DOHH2 (cell line): Measurements from ENCODE around the gene LMO7.

ENCODE experiments used
- H3F3A ChIP-seq: fragments of 200-600 bp; sonication (generic), shearing (Covaris generic); 2 replicates; pipeline ENCODE4 v1.6.0; 2016; ENCODE audit warnings: antibody characterized with exemption, mild to moderate bottlenecking; ENCODE audit not compliant: control insufficient read depth, insufficient read depth
- H3K27ac ChIP-seq: fragments of 200-600 bp; sonication (generic); 2 replicates; pipeline ENCODE4 v1.5.1; 2014; ENCODE audit warnings: low read depth, mild to moderate bottlenecking, low read length, moderate library complexity
- H3K27me3 ChIP-seq: fragments of 200-600 bp; sonication (generic); 2 replicates; pipeline ENCODE4 v1.6.1; 2014; ENCODE audit warnings: mild to moderate bottlenecking, low read length, mixed read lengths; ENCODE audit not compliant: control insufficient read depth
- H3K36me3 ChIP-seq: fragments of 200-600 bp; sonication (generic); 2 replicates; pipeline ENCODE4 v1.6.1; 2014; ENCODE audit warnings: mild to moderate bottlenecking, low read length, moderate library complexity, mixed read lengths; ENCODE audit not compliant: control insufficient read depth
- H3K4me1 ChIP-seq: fragments of 200-600 bp; sonication (generic); 2 replicates; pipeline ENCODE4 v1.6.1; 2014; ENCODE audit warnings: mild to moderate bottlenecking, low read length, mixed read lengths; ENCODE audit not compliant: control insufficient read depth
- H3K4me2 ChIP-seq: fragments of 200-600 bp; sonication (generic); 2 replicates; pipeline ENCODE4 v1.6.0; 2014; ENCODE audit warnings: mild to moderate bottlenecking, low read length, moderate library complexity
- H3K4me3 ChIP-seq: fragments of 200-600 bp; sonication (generic); 2 replicates; pipeline ENCODE4 v1.5.1; 2014; ENCODE audit warnings: mild to moderate bottlenecking, low read length, mixed read lengths
- H3K79me2 ChIP-seq: fragments of 200-600 bp; sonication (generic); 2 replicates; pipeline ENCODE4 v1.6.1; 2014; ENCODE audit warnings: mild to moderate bottlenecking, low read length, mixed read lengths; ENCODE audit not compliant: control insufficient read depth
- H3K9me2 ChIP-seq: fragments of 200-600 bp; sonication (generic); replicated peaks from 2 replicates; pipeline ENCODE4 v1.6.1; 2014; ENCODE audit warnings: mild to moderate bottlenecking, low read length, mixed read lengths; ENCODE audit not compliant: control insufficient read depth
- H3K9me3 ChIP-seq: fragments of 200-600 bp; sonication (generic); 2 replicates; pipeline ENCODE4 v1.6.1; 2014; ENCODE audit warnings: antibody characterized with exemption, low read length, mixed read lengths; ENCODE audit not compliant: control insufficient read depth, insufficient read depth
- H4K20me1 ChIP-seq: fragments of 200-600 bp; sonication (generic); 2 replicates; pipeline ENCODE4 v1.6.0; 2014; ENCODE audit warnings: low read depth, mild to moderate bottlenecking, antibody characterized with exemption, low read length, moderate library complexity; ENCODE audit not compliant: control insufficient read depth, insufficient read depth
- CTCF ChIP-seq: fragments of 200-600 bp; sonication (generic); IDR thresholded peaks from one replicate; pipeline ENCODE4 v1.5.1; 2014; ENCODE audit warnings: antibody characterized with exemption, mild to moderate bottlenecking, low read depth, low read length; ENCODE audit not compliant: poor library complexity, severe bottlenecking
- EZH2phosphoT487 ChIP-seq: fragments of 200-600 bp; sonication (generic); IDR thresholded peaks from 2 replicates; pipeline ENCODE4 v1.6.1; 2017; ENCODE audit warnings: borderline replicate concordance, mild to moderate bottlenecking, antibody characterized with exemption, low read length, moderate library complexity, mixed read lengths

The LMO7 gene

GRCh38 chr13:75682326-75682725 is 46.2 kb downstream of the LMO7 start:
- Histone ChIP-seq H4K20me1 (no peaks in the 10 kb centered on the region), H3K79me2 (no peaks in the 10 kb centered on the region), H3F3A (no peaks in the 10 kb centered on the region), H3K27me3 (no peaks in the 10 kb centered on the region), H3K9me3 (no peaks in the 10 kb centered on the region), H3K36me3 (no peaks in the 10 kb centered on the region), H3K4me1 (no peaks in the 10 kb centered on the region), H3K9me2 (no peaks in the 10 kb centered on the region), H3K4me3 (no peak overlapping the region), H3K4me2 (no peak overlapping the region), H3K27ac (no peak overlapping the region)
- TF ChIP-seq CTCF (no peak), EZH2phosphoT487 (no peak)

DNA sequence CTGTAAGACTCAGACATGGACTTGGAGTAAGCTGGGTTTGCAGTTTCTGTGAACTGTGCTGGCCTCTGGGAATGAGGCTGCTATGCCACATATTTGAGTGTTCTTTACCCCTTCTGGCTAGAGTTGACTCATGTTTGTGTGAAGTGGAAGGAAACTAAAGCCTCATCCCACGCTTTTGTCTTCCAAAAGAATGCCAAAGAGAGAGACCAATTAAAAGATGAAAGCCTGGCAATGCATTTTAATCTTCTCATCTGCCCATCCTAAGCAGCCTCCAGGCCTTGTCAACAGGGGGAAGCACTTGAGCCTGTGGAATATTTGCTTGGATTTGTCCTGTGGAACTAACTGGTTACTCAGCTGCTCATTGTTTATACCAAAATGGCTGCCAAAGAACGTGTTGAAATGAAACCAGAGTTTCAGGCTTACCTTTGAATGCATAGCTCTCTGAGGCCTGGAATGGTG is 49.1 kb downstream of the LMO7 start:
- Histone ChIP-seq H3K4me3 (no peak overlapping the region), H3K27me3 (no peaks in the 10 kb centered on the region), H4K20me1 (no peaks in the 10 kb centered on the region), H3K27ac (no peak overlapping the region), H3K9me3 (no peaks in the 10 kb centered on the region), H3F3A (no peaks in the 10 kb centered on the region), H3K4me2 (no peak overlapping the region), H3K4me1 (no peaks in the 10 kb centered on the region), H3K36me3 (no peaks in the 10 kb centered on the region), H3K79me2 (no peaks in the 10 kb centered on the region), H3K9me2 (no peaks in the 10 kb centered on the region)
- TF ChIP-seq EZH2phosphoT487 = no peak
- no peak for TF ChIP-seq CTCF

GRCh38 chr13:75687150-75687763 is 51.1 kb downstream of the LMO7 start:
- no peaks in the 10 kb centered on the region for H3K36me3 ChIP-seq
- no peak for TF ChIP-seq EZH2phosphoT487
- peak; percentile 45 for TF ChIP-seq CTCF
- H3F3A ChIP-seq = no peaks in the 10 kb centered on the region
- no peaks in the 10 kb centered on the region for H3K9me3 ChIP-seq
- no peak overlapping the region for H3K4me2 ChIP-seq
- no peaks in the 10 kb centered on the region for H3K4me1 ChIP-seq
- H3K27ac ChIP-seq = no peak overlapping the region
- no peaks in the 10 kb centered on the region for H3K9me2 ChIP-seq
- H3K27me3 ChIP-seq = no peaks in the 10 kb centered on the region
- no peak overlapping the region for H3K4me3 ChIP-seq
- H4K20me1 ChIP-seq = no peaks in the 10 kb centered on the region
- H3K79me2 ChIP-seq = no peaks in the 10 kb centered on the region
